B cell (primary cell): ENCODE measurements around the gene SGCD. TPM values are rescaled to one million over a fixed set of nuclear protein-coding genes. Genes with fewer than 3 reads are reported as not detected.

Source experiments
- ATAC-seq: fragments of 200-7000 bp; cut with Tn5 transposase; one replicate; pipeline ENCODE4 v1.10.0; 2021; ENCODE audit warnings: low read depth, mild to moderate bottlenecking, moderate number of reproducible peaks, moderate library complexity
- CTCF ChIA-PET: fragments of 350-600 bp; sonication (Branson Sonifier 250); formaldehyde crosslinking; loops from one replicate; lab custom pipeline; 2021; ENCODE audit warnings: antibody characterized with exemption, inconsistent platforms; lab: Charles Lee
- POLR2A ChIA-PET: fragments of 350-600 bp; sonication (Branson Sonifier 250); formaldehyde crosslinking; loops from one replicate; lab custom pipeline; 2021; ENCODE audit warnings: antibody characterized with exemption; lab: Charles Lee
- DNase-seq: peaks from one replicate; pipeline ENCODE4 v3.0.0; 2013
- H2AFZ ChIP-seq: 2 replicates; pipeline ENCODE4 v1.6.1; 2012; ENCODE audit warnings: mild to moderate bottlenecking, low read depth, low read length; ENCODE audit not compliant: insufficient read depth, poor library complexity, severe bottlenecking
- H3K27ac ChIP-seq, 2 donors: 1 replicate in 1 of 2; 2 replicates in 1 of 2; pipeline ENCODE4 v1.5.1; 2012 to 2013; ENCODE audit warnings: low read length in 2 of 2, mild to moderate bottlenecking in 2 of 2, moderate library complexity in 1 of 2
- H3K27me3 ChIP-seq, 4 experiments: fragments of 200-600 bp in 1 of 4; sonication (generic) in 1 of 4; replicated peaks in 1 of 4; 1 replicate in 2 of 4; 2 replicates in 2 of 4; pipeline versions ENCODE4 v1.6.1 to v1.7.0; 2013 to 2016; ENCODE audit warnings: low read length in 3 of 4, mild to moderate bottlenecking in 2 of 4, mixed read lengths in 1 of 4, moderate library complexity in 1 of 4; ENCODE audit not compliant: insufficient read depth in 4 of 4, control insufficient read depth in 3 of 4; ENCODE audit errors: control extremely low read depth in 1 of 4
- H3K36me3 ChIP-seq, 2 experiments: replicated peaks in 1 of 2; 1 replicate in 1 of 2; 2 replicates in 1 of 2; pipeline versions ENCODE4 v1.6.1 to v1.7.1; 2013; ENCODE audit warnings: low read length in 1 of 2; ENCODE audit not compliant: insufficient read depth in 2 of 2, control insufficient read depth in 1 of 2; ENCODE audit errors: control extremely low read depth in 1 of 2, extremely low read depth in 1 of 2
- H3K4me1 ChIP-seq, 2 donors: fragments of 200-600 bp in 1 of 2; sonication (generic) in 1 of 2; 1 replicate in 1 of 2; 2 replicates in 1 of 2; pipeline versions ENCODE4 v1.5.1 to v1.6.1; 2013 to 2017; ENCODE audit warnings: low read length in 2 of 2; ENCODE audit not compliant: control insufficient read depth in 2 of 2, insufficient read depth in 2 of 2
- H3K4me2 ChIP-seq: replicated peaks from 2 replicates; pipeline ENCODE3; 2012; ENCODE audit warnings: mild to moderate bottlenecking, low read depth, low read length; ENCODE audit not compliant: poor library complexity, severe bottlenecking
- H3K4me3 ChIP-seq, 5 experiments: fragments of 200-600 bp in 1 of 5; sonication (generic) in 1 of 5; 1 replicate in 3 of 5; 2 replicates in 2 of 5; pipeline versions ENCODE4 v1.5.1 to v1.7.0; 2011 to 2016; ENCODE audit warnings: low read length in 4 of 5, mild to moderate bottlenecking in 4 of 5, low read depth in 2 of 5, control low read depth in 1 of 5, moderate library complexity in 1 of 5; ENCODE audit not compliant: insufficient read depth in 1 of 5; ENCODE audit errors: control extremely low read depth in 1 of 5, extremely low read depth in 1 of 5
- H3K79me2 ChIP-seq: fragments of 200-600 bp; sonication (generic); one replicate; pipeline ENCODE4 v1.6.0; 2016; ENCODE audit warnings: low read length; ENCODE audit not compliant: control insufficient read depth, insufficient read depth
- H3K9ac ChIP-seq: fragments of 200-600 bp; sonication (generic); 2 replicates; pipeline ENCODE4 v1.6.1; 2017; ENCODE audit warnings: mild to moderate bottlenecking, low read length, moderate library complexity
- H3K9me3 ChIP-seq, 3 donors: one replicate each; pipeline versions ENCODE4 v1.6.1 to v1.7.1; 2013; ENCODE audit warnings: low read length in 2 of 3; ENCODE audit not compliant: control insufficient read depth in 2 of 3, insufficient read depth in 1 of 3; ENCODE audit errors: control extremely low read depth in 1 of 3
- H4K20me1 ChIP-seq: 2 replicates; pipeline ENCODE4 v1.6.0; 2012; ENCODE audit warnings: mild to moderate bottlenecking, low read length; ENCODE audit not compliant: insufficient read depth, control insufficient read depth, poor library complexity, severe bottlenecking
- H3K27ac Mint-ChIP-seq: one replicate; pipeline ENCODE4 v1.8.0; 2021; ENCODE audit warnings: mixed read lengths
- H3K27me3 Mint-ChIP-seq: one replicate; pipeline ENCODE4 v1.8.0; 2021; ENCODE audit warnings: mixed read lengths
- H3K4me1 Mint-ChIP-seq: one replicate; pipeline ENCODE4 v1.8.0; 2021; ENCODE audit warnings: mixed read lengths
- H3K4me3 Mint-ChIP-seq: one replicate; pipeline ENCODE4 v1.8.0; 2021; ENCODE audit warnings: mixed read lengths
- H3K9me3 Mint-ChIP-seq: one replicate; pipeline ENCODE4 v1.8.0; 2022; ENCODE audit warnings: mixed read lengths; ENCODE audit not compliant: insufficient read depth
- CTCF ChIP-seq: fragments of 200-600 bp; IDR thresholded peaks from one replicate; pipeline ENCODE4 v1.8.0; 2022; ENCODE audit warnings: antibody characterized with exemption, mild to moderate bottlenecking
- EZH2 ChIP-seq: IDR thresholded peaks from 2 replicates; pipeline ENCODE4 v1.6.1; 2012; ENCODE audit warnings: borderline replicate concordance, low read depth, mild to moderate bottlenecking, moderate library complexity, low read length; ENCODE audit not compliant: insufficient read depth, poor library complexity, severe bottlenecking
- WGBS: methylation state at CpG from one replicate; pipeline ENCODE4 v1.1.5; 2013; ENCODE audit warnings: missing lambda C conversion rate; ENCODE audit not compliant: insufficient coverage; 5-methylcytosine and 5-hydroxymethylcytosine counted together
- intact Hi-C: fragments of 100-400 bp; cut with micrococcal nuclease; formaldehyde crosslinking; loops from one replicate; pipeline ENCODE4 v1.10.0; 2022
- polyA plus RNA-seq: library from polyadenylated mRNA; depleted of rRNA; stranded (reverse); fragments of >200 nt; gene quantifications from 2 replicates; pipeline ENCODE4 v1.2.3, GENCODE V29; 2012
- total RNA-seq, 2 donors: library from RNA; stranded (reverse); fragments of 120-200 nt in 1 of 2; gene quantifications; 1 replicate in 1 of 2; 2 replicates in 1 of 2; pipeline versions ENCODE4 v1.2.3 to v1.2.4, GENCODE V29; 2013 to 2022

Gene SGCD
- total and polyA plus RNA-seq, 2 donors (not counting 1 experiment from before 2014, with no cell fraction given) = not detected

GRCh38 chr5:156475182-156476157 is 148.5 kb downstream of the SGCD start:
- Histone ChIP-seq H3K79me2 (no peaks in the 10 kb centered on the region), H3K9ac (no peak overlapping the region), H4K20me1 (no peaks in the 10 kb centered on the region), H2AFZ (no peak overlapping the region), H3K4me3 (no peak overlapping the region), H3K27ac (no peak overlapping the region), H3K4me1 (no peaks in the 10 kb centered on the region), H3K36me3 (no peaks in the 10 kb centered on the region), H3K4me2 (no peak overlapping the region), H3K27me3 (no peaks in the 10 kb centered on the region), H3K9me3 (no peaks in the 10 kb centered on the region)
- POLR2A ChIA-PET = no interaction called here
- DNase-seq (no peak), ATAC-seq (no peak)
- no peaks in the 10 kb centered on the region for H3K4me1 Mint-ChIP-seq
- WGBS = 0% methylated on average over 1 of the region's 4 CpGs
- no peak for TF ChIP-seq EZH2
- TF ChIP-seq CTCF = no peak
- CTCF ChIA-PET = interaction anchor here (1.6 kb wide), 1 partner anchor 21 kb away, joined by 3 read pairs; no protein-coding TSS in a partner anchor
- no peak overlapping the region for H3K4me3 Mint-ChIP-seq
- peaks cover 3% of the 10 kb centered on the region for H3K27me3 Mint-ChIP-seq
- no peaks in the 10 kb centered on the region for H3K9me3 Mint-ChIP-seq
- no peak overlapping the region for H3K27ac Mint-ChIP-seq
- intact Hi-C loops = no loop called here

- TF ChIP-seq CTCF (no peak), EZH2 (no peak)
- Histone ChIP-seq H4K20me1 (no peaks in the 10 kb centered on the region), H3K79me2 (no peaks in the 10 kb centered on the region), H3K36me3 (no peaks in the 10 kb centered on the region), H2AFZ (no peak overlapping the region), H3K9ac (no peak overlapping the region), H3K27me3 (no peaks in the 10 kb centered on the region), H3K4me3 (no peak overlapping the region), H3K27ac (no peak overlapping the region), H3K4me1 (no peaks in the 10 kb centered on the region), H3K4me2 (no peak overlapping the region), H3K9me3 (no peaks in the 10 kb centered on the region)
- H3K27ac Mint-ChIP-seq = no peak overlapping the region
- H3K27me3 Mint-ChIP-seq = peaks cover 3% of the 10 kb centered on the region
- H3K4me3 Mint-ChIP-seq = no peak overlapping the region
- ATAC-seq = no peak
- no peaks in the 10 kb centered on the region for H3K4me1 Mint-ChIP-seq
- ChIA-PET POLR2A (no interaction called here), CTCF (interaction anchor here (1.6 kb wide), 1 partner anchor 20 kb away, joined by 3 read pairs; no protein-coding TSS in a partner anchor)
- intact Hi-C loops = no loop called here
- no CpG with 5 or more reads among the region's 3 CpGs for WGBS
- no peak for DNase-seq
- H3K9me3 Mint-ChIP-seq = no peaks in the 10 kb centered on the region
Measured at GRCh38 chr5:156476158-156476551, 149.2 kb downstream of the SGCD start.
